Ammon's horn (tissue), 1 donor: ENCODE results near the gene JPT2.
"Not testable (repeated sequence)": the region's sequence is repeated elsewhere in the genome, so short reads cannot be mapped to it uniquely, and the experiment has no call there.

ENCODE experiments used
- DNase-seq: peaks from one replicate; pipeline ENCODE4 v3.0.0-alpha.2; 2016; ENCODE audit warnings: low spot score

Gene JPT2

GRCh38 chr16:1707193-1707790 lies 29.2 kb downstream of the JPT2 start:
- peak; percentile 40 for DNase-seq

GRCh38 chr16:1708083-1708767 lies 30.1 kb downstream of the JPT2 start:
- DNase-seq: no peak

GRCh38 chr16:1708768-1709180 lies 30.7 kb downstream of the JPT2 start:
- DNase-seq: peak; percentile 45

- DNase-seq: no peak
Observed at GRCh38 chr16:1709356-1709755, 31.3 kb downstream of the JPT2 start.

- no peak for DNase-seq
Observed at GRCh38 chr16:1710811-1711507, 32.9 kb downstream of the JPT2 start.

- DNase-seq: no peak
Observed at GRCh38 chr16:1712791-1713261, 34.7 kb downstream of the JPT2 start.

GRCh38 chr16:1713331-1713730 lies 35.3 kb downstream of the JPT2 start:
- no peak for DNase-seq

GRCh38 chr16:1713933-1714332 lies 35.9 kb downstream of the JPT2 start:
- DNase-seq: peak; percentile 53

GRCh38 chr16:1715220-1715619 lies 37.1 kb downstream of the JPT2 start:
- DNase-seq: no peak

- DNase-seq: not testable (repeated sequence)
Observed at GRCh38 chr16:1718236-1718635, 40.2 kb downstream of the JPT2 start.

GRCh38 chr16:1719559-1720229 lies 41.6 kb downstream of the JPT2 start:
- not testable (repeated sequence) for DNase-seq

GRCh38 chr16:1721372-1721771 lies 43.3 kb downstream of the JPT2 start:
- no peak for DNase-seq

- DNase-seq: no peak
Observed at GRCh38 chr16:1723450-1724147, 45.5 kb downstream of the JPT2 start.

- DNase-seq: no peak
Observed at GRCh38 chr16:1724491-1724890, 46.4 kb downstream of the JPT2 start.

GRCh38 chr16:1726661-1727502 lies 48.8 kb downstream of the JPT2 start:
- DNase-seq: no peak

GRCh38 chr16:1727651-1728624 lies 49.9 kb downstream of the JPT2 start:
- no peak for DNase-seq

- DNase-seq: no peak
Observed at GRCh38 chr16:1729026-1729425, 50.9 kb downstream of the JPT2 start.

GRCh38 chr16:1729445-1729844 lies 51.4 kb downstream of the JPT2 start:
- no peak for DNase-seq

- DNase-seq: no peak
Observed at GRCh38 chr16:1731073-1731472, 53.0 kb downstream of the JPT2 start.

- DNase-seq: no peak
Observed at GRCh38 chr16:1731603-1732002, 53.5 kb downstream of the JPT2 start.
